Bronchial epithelial cell (primary cell): Measurements from ENCODE around the gene LMO2. TPM values are rescaled to one million over a fixed set of nuclear protein-coding genes. Genes with fewer than 3 reads are reported as not detected.

Experiments used
- DNase-seq: peaks from one replicate; pipeline ENCODE4 v3.0.0-alpha.2; 2010; ENCODE audit warnings: low read depth
- FAIRE-seq: peaks from 2 replicates; lab custom pipeline; 2011; peaks lifted over from hg19 to GRCh38; lab: Jason Lieb, UNC
- H3K27me3 ChIP-seq: 2 replicates; pipeline ENCODE4 v1.5.1; 2011; ENCODE audit warnings: low read length; ENCODE audit not compliant: control insufficient read depth, insufficient read depth
- H3K36me3 ChIP-seq: 2 replicates; pipeline ENCODE4 v1.5.1; 2011; ENCODE audit warnings: low read length; ENCODE audit not compliant: control insufficient read depth, insufficient read depth
- H3K4me3 ChIP-seq: 2 replicates; pipeline ENCODE4 v1.5.1; 2011; ENCODE audit warnings: mild to moderate bottlenecking, low read depth, low read length, control low read depth
- total RNA-seq: library from RNA; depleted of rRNA; stranded (reverse); fragments of >200 nt; gene quantifications from 2 replicates; pipeline ENCODE4 v1.2.1, GENCODE V29; 2014
- TF ChIP-seq, protein P1 (sequence below): IDR thresholded peaks from 2 replicates; pipeline ENCODE4 v1.5.1; 2011; ENCODE audit warnings: mild to moderate bottlenecking, moderate library complexity, low read length, control low read depth, inconsistent platforms; ENCODE audit not compliant: insufficient read depth, severe bottlenecking

LMO2 gene
- total RNA-seq, 1 donor from 2014 or later: 1.1 TPM

DNA sequence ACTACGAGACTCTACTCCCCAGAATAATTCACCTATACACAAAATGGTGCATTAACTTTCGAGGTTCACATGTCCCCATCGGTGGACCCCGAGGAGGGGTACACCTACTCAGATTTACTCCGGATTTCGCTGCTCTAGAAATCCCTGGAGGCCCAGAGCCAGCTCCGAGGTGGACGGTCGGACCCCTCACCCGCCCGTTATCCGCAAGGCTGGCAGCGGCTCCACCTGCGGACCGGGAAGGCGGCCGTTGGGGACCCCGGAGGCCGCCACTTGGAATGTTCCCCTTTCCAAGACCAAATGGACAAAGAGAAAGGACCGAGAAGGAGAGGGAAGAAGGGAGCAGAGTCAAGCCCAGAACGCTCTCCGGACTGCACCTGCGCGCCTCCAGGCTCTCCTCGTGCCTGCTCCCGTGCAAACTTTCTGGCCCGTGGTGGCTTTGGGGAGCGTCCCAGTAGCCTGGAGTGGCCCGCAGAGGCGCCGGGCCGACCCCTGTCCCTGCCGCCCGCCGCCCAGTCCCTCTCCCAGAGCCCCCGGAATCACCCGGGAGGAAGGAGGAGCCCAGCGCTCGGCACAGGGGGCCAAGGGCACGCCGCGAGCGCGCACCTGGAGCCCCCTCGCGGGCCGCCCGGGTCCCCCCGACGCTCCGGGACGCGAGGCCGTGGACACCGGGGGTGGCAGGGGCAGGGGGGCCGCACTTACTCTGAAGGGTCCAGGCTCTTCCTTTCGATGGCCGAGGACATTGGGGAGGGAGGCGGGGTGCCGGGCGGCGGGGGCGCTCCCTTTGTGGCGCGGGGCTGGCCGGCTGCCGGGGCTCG lies 23.0 kb downstream of the LMO2 start:
- Histone ChIP-seq H3K27me3 (peaks cover 9% of the 10 kb centered on the region), H3K36me3 (no peaks in the 10 kb centered on the region), H3K4me3 (peak overlapping the region; percentile 42)
- no peak for DNase-seq
- no peak for FAIRE-seq
- TF ChIP-seq, protein P1, sequence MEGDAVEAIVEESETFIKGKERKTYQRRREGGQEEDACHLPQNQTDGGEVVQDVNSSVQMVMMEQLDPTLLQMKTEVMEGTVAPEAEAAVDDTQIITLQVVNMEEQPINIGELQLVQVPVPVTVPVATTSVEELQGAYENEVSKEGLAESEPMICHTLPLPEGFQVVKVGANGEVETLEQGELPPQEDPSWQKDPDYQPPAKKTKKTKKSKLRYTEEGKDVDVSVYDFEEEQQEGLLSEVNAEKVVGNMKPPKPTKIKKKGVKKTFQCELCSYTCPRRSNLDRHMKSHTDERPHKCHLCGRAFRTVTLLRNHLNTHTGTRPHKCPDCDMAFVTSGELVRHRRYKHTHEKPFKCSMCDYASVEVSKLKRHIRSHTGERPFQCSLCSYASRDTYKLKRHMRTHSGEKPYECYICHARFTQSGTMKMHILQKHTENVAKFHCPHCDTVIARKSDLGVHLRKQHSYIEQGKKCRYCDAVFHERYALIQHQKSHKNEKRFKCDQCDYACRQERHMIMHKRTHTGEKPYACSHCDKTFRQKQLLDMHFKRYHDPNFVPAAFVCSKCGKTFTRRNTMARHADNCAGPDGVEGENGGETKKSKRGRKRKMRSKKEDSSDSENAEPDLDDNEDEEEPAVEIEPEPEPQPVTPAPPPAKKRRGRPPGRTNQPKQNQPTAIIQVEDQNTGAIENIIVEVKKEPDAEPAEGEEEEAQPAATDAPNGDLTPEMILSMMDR: no peak

GRCh38 chr11:33867996-33868646 lies 23.8 kb downstream of the LMO2 start:
- no peaks in the 10 kb centered on the region for H3K36me3 ChIP-seq
- DNase-seq (no peak), FAIRE-seq (no peak)
- H3K27me3 ChIP-seq: peaks cover 9% of the 10 kb centered on the region
- TF ChIP-seq, protein P1: no peak
- H3K4me3 ChIP-seq: no peak overlapping the region

- Histone ChIP-seq H3K36me3 (no peaks in the 10 kb centered on the region), H3K27me3 (peaks cover 9% of the 10 kb centered on the region), H3K4me3 (no peak overlapping the region)
- TF ChIP-seq, protein P1: no peak
- FAIRE-seq (no peak), DNase-seq (no peak)
These were observed 24.3 kb downstream of the LMO2 start for GRCh38 chr11:33867561-33867960.

GRCh38 chr11:33866936-33867335 lies 24.9 kb downstream of the LMO2 start:
- Histone ChIP-seq H3K27me3 (peaks cover 12% of the 10 kb centered on the region), H3K4me3 (no peak overlapping the region), H3K36me3 (no peaks in the 10 kb centered on the region)
- FAIRE-seq (no peak), DNase-seq (no peak)
- TF ChIP-seq, protein P1: no peak

DNA sequence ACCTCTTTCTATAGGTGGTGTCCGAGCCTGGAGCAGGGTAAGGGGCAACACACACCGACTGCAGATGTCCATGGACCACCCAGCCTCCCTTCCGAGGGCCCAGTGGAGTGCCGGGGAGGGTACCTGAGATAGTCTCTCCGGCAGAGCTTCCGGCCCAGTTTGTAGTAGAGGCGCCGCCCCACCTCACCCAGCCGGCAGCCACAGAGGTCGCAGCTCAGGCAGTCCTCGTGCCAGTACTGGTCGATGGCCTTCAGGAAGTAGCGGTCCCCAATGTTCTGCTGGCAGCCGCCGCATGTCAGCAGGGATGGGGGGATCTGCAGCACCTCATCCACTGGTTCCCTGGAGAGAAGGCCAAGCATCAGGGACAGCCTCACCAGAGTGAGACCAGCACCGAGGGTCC lies 27.4 kb downstream of the LMO2 start:
- Histone ChIP-seq H3K36me3 (no peaks in the 10 kb centered on the region), H3K27me3 (peaks cover 14% of the 10 kb centered on the region), H3K4me3 (no peak overlapping the region)
- DNase-seq (no peak), FAIRE-seq (no peak)
- TF ChIP-seq, protein P1: no peak
